T-helper 2 cell treated with Interferon-gamma antibody and Interleukin-4, amounts not matched to agents 5 μg/mL and 100 μg/mL, for 36 hours (primary cell): ENCODE results near the gene MSX1.

Source experiments
- DNase-seq: peaks from one replicate; pipeline ENCODE4 v3.0.0; 2021; ENCODE audit warnings: low spot score
- H3K27ac Mint-ChIP-seq: one replicate; pipeline ENCODE4 v1.8.0; 2021; ENCODE audit warnings: mild to moderate bottlenecking, mixed read lengths
- H3K27me3 Mint-ChIP-seq: one replicate; pipeline ENCODE4 v1.8.0; 2021; ENCODE audit warnings: low read depth, mixed read lengths
- H3K36me3 Mint-ChIP-seq: one replicate; pipeline ENCODE4 v1.8.0; 2021; ENCODE audit warnings: low read depth, mixed read lengths
- H3K4me1 Mint-ChIP-seq: one replicate; pipeline ENCODE4 v1.8.0; 2021; ENCODE audit warnings: low read depth, mixed read lengths
- H3K4me3 Mint-ChIP-seq: one replicate; pipeline ENCODE4 v1.8.0; 2022; ENCODE audit warnings: mild to moderate bottlenecking, moderate library complexity, mixed read lengths
- H3K9me3 Mint-ChIP-seq: one replicate; pipeline ENCODE4 v1.8.0; 2021; ENCODE audit warnings: mixed read lengths

Gene MSX1

DNA sequence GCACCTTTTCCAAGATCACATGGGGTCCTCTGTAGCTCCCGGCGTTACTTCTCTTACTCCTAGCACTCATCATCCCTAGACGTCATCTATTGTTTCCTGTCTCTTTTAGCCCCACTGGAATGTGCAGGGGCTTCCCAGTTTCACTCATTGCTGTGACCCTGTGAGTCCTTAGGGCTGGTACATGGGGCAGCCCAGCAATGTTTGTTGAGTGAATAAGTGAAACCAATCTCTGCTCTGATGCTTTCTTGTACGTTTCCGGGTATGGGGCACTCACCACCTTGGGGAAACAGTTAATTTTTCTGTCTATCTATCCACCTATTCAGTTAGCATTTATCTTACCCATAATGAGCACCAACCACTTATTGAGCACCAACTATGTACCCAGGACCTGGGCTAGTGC lies 16.1 kb downstream of the MSX1 start:
- Mint-ChIP-seq H3K4me3 (no peak overlapping the region), H3K4me1 (no peaks in the 10 kb centered on the region), H3K27ac (no peak overlapping the region), H3K36me3 (no peaks in the 10 kb centered on the region), H3K9me3 (no peaks in the 10 kb centered on the region), H3K27me3 (peaks cover 32% of the 10 kb centered on the region)
- no peak for DNase-seq

- Mint-ChIP-seq H3K9me3 (no peaks in the 10 kb centered on the region), H3K36me3 (no peaks in the 10 kb centered on the region), H3K4me3 (no peak overlapping the region), H3K4me1 (no peaks in the 10 kb centered on the region), H3K27me3 (peaks cover 23% of the 10 kb centered on the region), H3K27ac (no peak overlapping the region)
- DNase-seq: no peak
These were observed 17.6 kb downstream of the MSX1 start for GRCh38 chr4:4876945-4877661.

GRCh38 chr4:4880492-4880891 lies 21.0 kb downstream of the MSX1 start:
- Mint-ChIP-seq H3K9me3 (no peaks in the 10 kb centered on the region), H3K27me3 (peaks cover 7% of the 10 kb centered on the region), H3K36me3 (no peaks in the 10 kb centered on the region), H3K27ac (no peak overlapping the region), H3K4me3 (no peak overlapping the region), H3K4me1 (no peaks in the 10 kb centered on the region)
- no peak for DNase-seq

DNA sequence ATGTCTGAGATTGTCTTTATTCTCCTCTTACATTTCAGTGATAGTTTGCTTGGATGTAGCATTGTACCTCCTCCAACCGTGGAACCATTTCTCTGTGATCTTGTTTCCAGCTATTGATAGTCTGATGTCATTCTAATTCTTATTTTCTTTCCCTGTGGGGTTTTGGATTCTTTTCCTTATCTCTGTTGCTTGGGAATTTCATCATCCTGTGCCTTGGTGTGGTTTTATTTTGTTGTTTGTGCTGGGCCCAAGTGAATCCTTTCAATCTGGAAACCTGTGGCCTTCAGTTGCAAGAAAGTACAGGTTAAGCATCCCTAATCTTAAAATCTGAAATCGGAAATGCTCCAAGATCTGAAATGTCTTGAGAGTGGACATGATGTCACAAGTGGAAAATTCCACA lies 22.0 kb downstream of the MSX1 start:
- peaks cover 7% of the 10 kb centered on the region for H3K27me3 Mint-ChIP-seq
- H3K9me3 Mint-ChIP-seq: no peaks in the 10 kb centered on the region
- no peaks in the 10 kb centered on the region for H3K36me3 Mint-ChIP-seq
- H3K4me1 Mint-ChIP-seq: no peaks in the 10 kb centered on the region
- no peak for DNase-seq
- H3K4me3 Mint-ChIP-seq: no peak overlapping the region
- H3K27ac Mint-ChIP-seq: no peak overlapping the region

- Mint-ChIP-seq H3K4me1 (no peaks in the 10 kb centered on the region), H3K27ac (no peak overlapping the region), H3K9me3 (no peaks in the 10 kb centered on the region), H3K27me3 (peaks cover 12% of the 10 kb centered on the region), H3K36me3 (no peaks in the 10 kb centered on the region), H3K4me3 (no peak overlapping the region)
- DNase-seq: no peak
These were observed 25.1 kb downstream of the MSX1 start for GRCh38 chr4:4884611-4885010.

DNA sequence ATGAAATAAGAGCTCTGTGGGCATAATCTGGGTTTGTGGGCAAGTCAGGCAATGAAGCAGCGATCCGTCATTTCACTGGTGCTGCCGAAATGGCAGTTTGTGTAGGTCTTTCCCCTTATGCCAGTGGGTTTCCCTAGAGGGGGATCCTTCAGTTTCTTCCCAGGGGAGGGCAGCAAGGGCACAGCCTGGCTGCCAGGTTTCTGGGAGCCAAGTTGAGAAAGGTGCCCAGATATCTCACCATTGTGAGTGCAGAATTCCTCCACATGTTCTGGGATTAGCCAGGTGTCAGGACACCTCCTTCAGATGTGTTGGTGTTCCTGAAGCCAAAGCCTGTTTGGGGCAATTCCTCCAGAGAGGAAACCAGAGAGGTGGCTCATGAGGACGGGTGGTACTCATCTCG lies 28.0 kb downstream of the MSX1 start:
- H3K4me1 Mint-ChIP-seq: no peaks in the 10 kb centered on the region
- H3K27me3 Mint-ChIP-seq: peaks cover 9% of the 10 kb centered on the region
- H3K9me3 Mint-ChIP-seq: no peaks in the 10 kb centered on the region
- no peak overlapping the region for H3K27ac Mint-ChIP-seq
- DNase-seq: no peak
- H3K4me3 Mint-ChIP-seq: no peak overlapping the region
- no peaks in the 10 kb centered on the region for H3K36me3 Mint-ChIP-seq

- no peak overlapping the region for H3K4me3 Mint-ChIP-seq
- H3K27ac Mint-ChIP-seq: no peak overlapping the region
- H3K27me3 Mint-ChIP-seq: peaks cover 9% of the 10 kb centered on the region
- no peaks in the 10 kb centered on the region for H3K9me3 Mint-ChIP-seq
- H3K36me3 Mint-ChIP-seq: no peaks in the 10 kb centered on the region
- DNase-seq: no peak
- no peaks in the 10 kb centered on the region for H3K4me1 Mint-ChIP-seq
These were observed 29.2 kb downstream of the MSX1 start for GRCh38 chr4:4888695-4889094.

DNA sequence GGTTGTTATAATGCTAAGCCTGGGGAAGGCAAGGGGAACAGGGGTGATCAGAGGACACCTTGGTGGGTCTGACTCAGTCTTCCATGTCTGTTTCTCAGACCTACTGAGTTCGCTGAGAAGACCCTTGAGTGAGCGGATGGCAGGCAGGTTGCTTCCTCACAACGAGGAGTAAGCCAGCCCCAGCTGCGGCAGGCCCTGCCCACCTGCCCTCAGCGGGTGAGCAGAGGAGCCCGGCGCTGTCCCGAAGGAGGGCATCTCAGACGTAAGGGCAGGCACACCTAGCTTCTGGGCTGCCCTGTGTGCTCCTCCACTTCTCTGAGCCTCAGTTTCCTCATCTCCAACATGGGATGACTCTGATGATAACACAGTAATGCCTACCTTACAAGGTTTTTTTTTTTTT lies 30.3 kb downstream of the MSX1 start:
- Mint-ChIP-seq H3K27me3 (peaks cover 5% of the 10 kb centered on the region), H3K27ac (no peak overlapping the region), H3K36me3 (no peaks in the 10 kb centered on the region), H3K9me3 (no peaks in the 10 kb centered on the region), H3K4me3 (no peak overlapping the region), H3K4me1 (no peaks in the 10 kb centered on the region)
- no peak for DNase-seq

DNA sequence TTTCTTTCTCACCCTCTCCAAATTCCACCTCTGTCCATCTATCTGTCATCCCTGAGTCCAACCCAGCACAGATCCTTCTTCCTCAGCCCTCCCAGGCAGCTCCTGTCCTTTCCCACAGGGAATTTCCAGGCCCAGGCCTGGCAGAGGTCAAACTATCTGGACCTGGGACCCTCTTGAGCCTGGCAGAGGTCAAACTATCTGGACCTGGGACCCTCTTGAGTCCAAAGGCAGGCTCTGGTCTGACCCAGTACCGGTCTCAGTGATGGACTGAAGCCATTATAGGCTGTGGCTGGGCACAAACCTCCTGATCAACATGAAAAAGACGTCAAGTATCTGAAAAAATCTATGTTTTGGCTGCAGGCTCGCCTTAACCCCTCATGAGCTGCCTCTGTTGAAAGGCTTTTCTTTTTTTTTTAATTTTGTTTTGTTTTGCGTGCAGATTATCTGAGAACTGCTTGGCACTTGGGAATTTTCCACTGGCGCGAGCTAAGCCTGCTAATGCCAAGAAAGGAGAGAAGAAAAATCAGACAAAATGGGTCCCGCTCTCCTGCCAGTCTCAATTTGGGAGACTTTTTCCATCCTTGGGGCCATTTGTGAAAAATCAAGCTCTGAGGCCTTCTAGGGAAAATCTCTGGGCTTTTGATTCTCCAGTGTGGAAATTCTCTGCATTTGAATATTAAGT lies 31.2 kb downstream of the MSX1 start:
- DNase-seq: no peak
- no peak overlapping the region for H3K27ac Mint-ChIP-seq
- no peaks in the 10 kb centered on the region for H3K9me3 Mint-ChIP-seq
- no peaks in the 10 kb centered on the region for H3K4me1 Mint-ChIP-seq
- peaks cover 5% of the 10 kb centered on the region for H3K27me3 Mint-ChIP-seq
- no peaks in the 10 kb centered on the region for H3K36me3 Mint-ChIP-seq
- H3K4me3 Mint-ChIP-seq: no peak overlapping the region

DNA sequence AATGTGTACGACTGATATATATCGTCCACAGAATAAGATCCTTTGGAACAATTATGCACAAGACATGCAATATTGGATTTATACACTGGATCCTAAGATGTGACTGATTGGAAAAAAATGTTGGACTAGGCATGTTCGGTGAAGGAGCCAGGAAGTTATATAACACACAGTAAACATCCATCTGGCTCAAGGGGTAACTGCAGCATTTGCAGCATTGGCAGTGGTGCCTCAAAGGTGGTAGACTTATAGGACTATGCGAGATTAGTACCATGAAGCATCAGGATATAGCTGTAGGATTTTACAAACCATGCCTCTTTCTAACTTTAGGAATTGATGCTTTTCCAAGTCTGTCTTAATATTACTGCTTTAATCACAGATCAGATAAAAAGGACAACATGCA lies 34.3 kb downstream of the MSX1 start:
- Mint-ChIP-seq H3K27ac (no peak overlapping the region), H3K36me3 (no peaks in the 10 kb centered on the region), H3K9me3 (no peaks in the 10 kb centered on the region), H3K4me3 (no peak overlapping the region), H3K4me1 (no peaks in the 10 kb centered on the region), H3K27me3 (no peaks in the 10 kb centered on the region)
- no peak for DNase-seq

DNA sequence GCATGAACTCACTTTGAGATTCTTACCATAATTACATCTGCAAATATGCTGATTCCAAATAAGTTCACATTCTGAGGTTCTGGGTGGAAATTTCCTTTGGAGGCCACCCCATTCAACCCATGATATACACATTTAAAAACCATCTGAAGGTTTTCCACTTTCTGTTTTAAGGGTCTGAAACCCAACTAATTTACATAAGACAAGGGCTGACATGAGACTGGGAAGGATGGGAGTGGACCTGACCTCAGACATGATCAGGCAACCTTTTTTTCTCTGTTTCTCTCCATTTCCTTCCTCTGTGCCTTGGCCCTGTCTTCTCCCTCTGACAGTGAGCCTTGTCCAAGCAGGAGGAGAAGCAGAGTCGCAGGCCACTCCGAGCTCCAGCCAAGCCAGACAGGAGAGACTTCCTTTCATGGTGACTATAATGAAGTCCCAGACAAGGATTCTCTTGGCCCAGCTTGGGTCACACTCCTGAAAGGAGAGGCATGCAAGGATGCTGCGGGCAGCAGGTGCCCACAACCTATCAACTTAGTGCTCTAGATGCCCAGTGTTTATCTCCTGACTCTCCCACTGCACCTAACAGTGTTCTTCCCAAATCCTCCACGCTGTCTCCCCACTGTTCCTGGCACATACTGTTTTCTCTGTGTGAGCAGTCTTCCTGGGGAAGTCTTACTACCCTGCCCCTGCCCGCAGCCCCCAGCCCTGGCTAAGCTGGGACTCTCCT lies 39.9 kb downstream of the MSX1 start:
- H3K4me1 Mint-ChIP-seq: no peaks in the 10 kb centered on the region
- no peaks in the 10 kb centered on the region for H3K36me3 Mint-ChIP-seq
- no peaks in the 10 kb centered on the region for H3K9me3 Mint-ChIP-seq
- H3K27ac Mint-ChIP-seq: no peak overlapping the region
- H3K27me3 Mint-ChIP-seq: no peaks in the 10 kb centered on the region
- H3K4me3 Mint-ChIP-seq: no peak overlapping the region
- DNase-seq: no peak

DNA sequence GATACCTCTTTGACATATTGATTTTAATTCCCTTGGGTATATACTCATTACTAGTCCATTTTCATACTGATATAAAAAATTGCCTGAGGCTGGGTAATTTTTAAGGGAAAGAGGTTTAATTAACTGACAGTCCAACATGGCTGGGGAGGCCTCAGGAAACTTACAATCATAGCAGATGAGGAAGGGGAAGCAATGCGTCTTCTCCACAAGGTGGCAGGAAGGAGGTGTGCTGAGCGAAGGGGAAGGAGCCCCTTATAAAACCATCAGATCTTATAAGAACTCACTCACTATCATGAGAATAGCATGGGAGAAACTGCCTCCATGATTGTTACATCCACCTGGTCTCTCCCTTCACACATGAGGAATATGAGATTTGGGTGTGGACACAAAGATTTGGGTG lies 42.4 kb downstream of the MSX1 start:
- Mint-ChIP-seq H3K4me3 (no peak overlapping the region), H3K27ac (no peak overlapping the region), H3K36me3 (no peaks in the 10 kb centered on the region), H3K4me1 (no peaks in the 10 kb centered on the region), H3K9me3 (no peaks in the 10 kb centered on the region), H3K27me3 (peaks cover 2% of the 10 kb centered on the region)
- no peak for DNase-seq

DNA sequence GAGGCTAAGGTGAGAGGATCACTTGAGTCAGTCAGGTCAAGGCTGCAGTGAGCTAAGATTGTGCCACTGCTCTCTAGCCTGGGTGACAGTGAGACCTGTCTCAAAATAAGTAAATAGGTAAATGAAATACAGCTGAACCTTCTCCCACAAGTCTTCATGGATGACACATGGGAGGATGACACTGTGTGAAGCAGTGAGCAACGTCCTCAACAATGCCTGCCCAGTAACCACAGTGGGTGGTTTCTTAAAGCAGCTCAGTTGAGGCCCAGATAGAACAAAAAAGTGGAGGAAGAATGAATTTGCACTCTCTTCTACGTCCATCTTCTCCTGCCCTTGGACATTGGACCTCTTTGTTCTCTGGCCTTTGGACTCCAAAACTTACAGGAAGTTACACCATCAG lies 52.7 kb downstream of the MSX1 start:
- H3K27me3 Mint-ChIP-seq: no peaks in the 10 kb centered on the region
- no peaks in the 10 kb centered on the region for H3K9me3 Mint-ChIP-seq
- H3K4me3 Mint-ChIP-seq: no peak overlapping the region
- DNase-seq: no peak
- H3K27ac Mint-ChIP-seq: no peak overlapping the region
- no peaks in the 10 kb centered on the region for H3K36me3 Mint-ChIP-seq
- H3K4me1 Mint-ChIP-seq: no peaks in the 10 kb centered on the region

DNA sequence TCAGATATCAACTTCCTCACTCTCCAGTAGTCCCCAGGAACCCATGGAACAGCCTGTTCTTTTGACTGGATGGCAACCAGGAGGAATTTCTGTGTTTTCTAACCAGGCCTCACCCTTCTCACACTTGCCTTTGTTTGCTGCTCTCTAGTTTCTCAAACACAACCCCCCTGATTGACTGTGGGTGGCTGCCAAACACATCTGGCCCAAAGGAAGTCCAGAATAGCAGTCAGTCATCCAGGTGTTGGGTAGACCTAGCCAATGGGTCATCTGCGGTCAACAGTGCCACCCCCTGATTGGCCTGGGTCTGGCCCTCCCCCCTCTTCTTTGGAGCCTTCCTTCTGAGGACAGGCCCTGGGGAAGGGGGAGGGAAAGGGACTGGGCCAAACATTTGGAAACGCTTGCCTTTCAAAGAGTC lies 53.7 kb downstream of the MSX1 start:
- no peak for DNase-seq
- Mint-ChIP-seq H3K27ac (no peak overlapping the region), H3K4me1 (no peaks in the 10 kb centered on the region), H3K4me3 (no peak overlapping the region), H3K9me3 (peaks cover 3% of the 10 kb centered on the region), H3K36me3 (no peaks in the 10 kb centered on the region), H3K27me3 (no peaks in the 10 kb centered on the region)
